ENCODE measurements around the gene MINDY4. TPM values are rescaled to one million over a fixed set of nuclear protein-coding genes. Genes with fewer than 3 reads are reported as not detected.

MINDY4 gene
- total and polyA plus RNA-seq, 2 of the 8 experiments (the other 6 are each of a cell fraction or from before 2014, with no cell fraction given) = 1.3 to 3.6 TPM

DNA sequence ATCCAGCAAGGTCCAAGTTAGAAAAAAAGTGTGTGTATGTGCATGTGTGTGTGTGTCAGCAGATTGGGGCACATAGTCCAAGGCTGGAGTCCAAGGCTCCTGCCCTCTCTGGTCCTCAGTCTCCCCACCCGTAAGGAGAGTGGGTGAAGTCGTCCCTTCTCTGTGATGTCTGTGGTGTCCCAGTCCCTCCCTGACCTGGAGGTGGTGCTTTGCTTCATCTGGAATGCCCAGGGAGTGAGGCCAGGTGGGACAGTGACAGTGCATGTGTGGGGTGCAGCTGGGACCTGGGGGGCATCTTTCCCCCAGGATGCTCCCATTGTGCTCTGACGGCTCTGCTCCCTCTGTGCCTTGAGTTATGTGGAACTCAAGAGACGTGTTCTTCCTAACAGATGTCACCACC, 158.5 kb downstream of the MINDY4 start:
- H2BK20ac ChIP-seq (ENCODE audit: low read length) = no peak overlapping the region
- H4K5ac ChIP-seq (ENCODE audit: insufficient read length, low read depth, low read length) = no peak overlapping the region
- H4K91ac ChIP-seq (replicated peaks; ENCODE audit: insufficient read length, low read length) = no peak overlapping the region
- no peak overlapping the region for H3K9ac ChIP-seq (replicated peaks in 1 of 4; ENCODE audit: extremely low read depth in 1 of 4, low read depth in 3 of 4, low read length in 3 of 4)
- WGBS, 2 experiments (ENCODE audit: extremely low coverage in 1 of 2, insufficient coverage in 1 of 2, insufficient read length in 1 of 2, insufficient replicate concordance in 2 of 2, low coverage in 1 of 2, low lambda C conversion rate in 2 of 2, missing lambda C conversion rate in 1 of 2) = 76% methylated on average over 4 of the region's 4 CpGs; no CpG with 5 or more reads in 1 of the 2 experiments
- H2BK5ac ChIP-seq (ENCODE audit: low read depth, low read length) = no peak overlapping the region
- H2BK15ac ChIP-seq (ENCODE audit: low read length) = no peak overlapping the region
- DNase-seq (ENCODE audit: low read depth in 1 of 2, low spot score in 2 of 2) (peak in 1 of 2 experiments; percentile 1), FAIRE-seq (no peak)
- no peak overlapping the region for H3K23ac ChIP-seq (ENCODE audit: insufficient read length)
- no peak overlapping the region for H4K8ac ChIP-seq (ENCODE audit: extremely low read depth, insufficient read depth, low read length)
- H3K23me2 ChIP-seq (ENCODE audit: low read depth, low read length) = no peaks in the 10 kb centered on the region; the same call in 1 of the 2 replicates
- H2AFZ ChIP-seq (ENCODE audit: low read length) = no peak overlapping the region
- H2AK5ac ChIP-seq (ENCODE audit: low read depth, low read length) = no peak overlapping the region
- no peak overlapping the region for H3K18ac ChIP-seq (ENCODE audit: extremely low read depth, low read length)
- no peak overlapping the region for H3K27ac ChIP-seq (ENCODE audit: low read depth, low read length)
- POLR2A ChIA-PET (ENCODE audit: partially characterized antibody) = interaction anchor here (0.7 kb wide), 1 partner anchor 42 kb away, joined by 3 read pairs; no protein-coding TSS in a partner anchor
- H3K56ac ChIP-seq (replicated peaks; ENCODE audit: insufficient read length, low read depth, low read length) = no peak overlapping the region
- no peak overlapping the region for H2BK120ac ChIP-seq (replicated peaks; ENCODE audit: low read depth, low read length)
- no peak overlapping the region for H2BK12ac ChIP-seq (ENCODE audit: low read depth, low read length)
- H3K79me2 ChIP-seq (ENCODE audit: control insufficient read depth in 1 of 2, insufficient read depth in 2 of 2, low read length in 2 of 2) = no peaks in the 10 kb centered on the region
- no peak overlapping the region for H3K4ac ChIP-seq (replicated peaks; ENCODE audit: insufficient read length, low read depth, low read length)
- H3K9me3 ChIP-seq (ENCODE audit: insufficient read depth in 2 of 2, low read depth in 1 of 2, low read length in 1 of 2) = no peaks in the 10 kb centered on the region
- no peak overlapping the region for H3K4me2 ChIP-seq (ENCODE audit: insufficient read depth in 1 of 2, low read depth in 2 of 2, low read length in 2 of 2)
- no peak overlapping the region for H3K14ac ChIP-seq (ENCODE audit: insufficient read length)
- CTCF ChIA-PET (ENCODE audit: partially characterized antibody) = interaction anchor here (0.5 to 12.0 kb wide), 8 partner anchors 9 to 128 kb away, joined by 3 to 309 read pairs (median 4); partner anchors contain the start of gene GHRHR
- no peaks in the 10 kb centered on the region for H3K36me3 ChIP-seq (ENCODE audit: control insufficient read depth in 2 of 4, insufficient read depth in 4 of 4, low read length in 3 of 4)
- no peak overlapping the region for H3K4me3 ChIP-seq (ENCODE audit: extremely low read depth in 1 of 4, insufficient read depth in 2 of 4, low read depth in 3 of 4, low read length in 4 of 4)
- H3K27me3 ChIP-seq (replicated peaks in 1 of 4; ENCODE audit: control insufficient read depth in 3 of 4, extremely low read depth in 1 of 4, insufficient read depth in 3 of 4, low read length in 3 of 4) = 0 out of 7 replicates have a peak, but pooled peaks cover 0 to 8% (median 0%) of the 10 kb centered on the region in 4 experiments
- no peaks in the 10 kb centered on the region for H4K20me1 ChIP-seq (replicated peaks in 1 of 2; ENCODE audit: control insufficient read depth in 1 of 2, insufficient read depth in 2 of 2, low read length in 2 of 2)
- H3K79me1 ChIP-seq (ENCODE audit: low read depth, low read length) = no peaks in the 10 kb centered on the region
- peaks cover 0 to 9% (median 6%) of the 10 kb centered on the region in 4 experiments; a peak in 6 of 7 replicates for H3K4me1 ChIP-seq (replicated peaks in 1 of 4; ENCODE audit: control insufficient read depth in 3 of 4, insufficient read depth in 4 of 4, low read length in 3 of 4)
- TF ChIP-seq TAF7 (optimal IDR thresholded peaks at IDR 0.05; ENCODE audit: borderline replicate concordance, low read depth, low read length) (no peak), KDM4A (IDR thresholded peaks at IDR 0.05; ENCODE audit: low read depth, low read length, severe bottlenecking) (no peak), RAD21 (IDR thresholded peaks at IDR 0.05 in 1 of 2, conservative IDR thresholded peaks at IDR 0.05 in 1 of 2; ENCODE audit: low read depth in 2 of 2, low read length in 2 of 2) (no peak), TBP (IDR thresholded peaks at IDR 0.05; ENCODE audit: low read depth, low read length) (no peak), CHD2 (IDR thresholded peaks at IDR 0.05; ENCODE audit: low read length) (no peak), KDM5A (IDR thresholded peaks at IDR 0.05; ENCODE audit: low read length) (no peak), CBX5 (IDR thresholded peaks at IDR 0.05; ENCODE audit: low read depth, low read length) (no peak), RFX5 (IDR thresholded peaks at IDR 0.05; ENCODE audit: borderline replicate concordance, low read depth, low read length) (no peak), SRF (IDR thresholded peaks at IDR 0.05; ENCODE audit: low read depth, low read length) (no peak), FOSL1 (IDR thresholded peaks at IDR 0.05; ENCODE audit: insufficient read depth, low read depth, low read length) (no peak), TAF1 (IDR thresholded peaks at IDR 0.05; ENCODE audit: low read depth, low read length) (no peak), CBX8 (IDR thresholded peaks at IDR 0.05; ENCODE audit: borderline replicate concordance, low read depth, low read length) (no peak)
- TF ChIP-seq, protein P1, sequence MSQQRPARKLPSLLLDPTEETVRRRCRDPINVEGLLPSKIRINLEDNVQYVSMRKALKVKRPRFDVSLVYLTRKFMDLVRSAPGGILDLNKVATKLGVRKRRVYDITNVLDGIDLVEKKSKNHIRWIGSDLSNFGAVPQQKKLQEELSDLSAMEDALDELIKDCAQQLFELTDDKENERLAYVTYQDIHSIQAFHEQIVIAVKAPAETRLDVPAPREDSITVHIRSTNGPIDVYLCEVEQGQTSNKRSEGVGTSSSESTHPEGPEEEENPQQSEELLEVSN (IDR thresholded peaks at IDR 0.05) = no peak

Data from H1 (cell line).